Lung (tissue), 12 donors: Measurements from ENCODE around the gene MSTO1. TPM values are rescaled to one million over a fixed set of nuclear protein-coding genes. Genes with fewer than 3 reads are reported as not detected.

Experiments used
- ATAC-seq: fragments of 200-7000 bp; cut with Tn5 transposase; one replicate; pipeline ENCODE4 v1.9.1; 2020; ENCODE audit warnings: moderate number of reproducible peaks; ENCODE audit not compliant: insufficient read depth, low FRiP score
- DNase-seq, 3 donors: peaks; one replicate each; pipeline ENCODE4 v3.0.0-alpha.2; 2013 to 2017
- H3K27ac ChIP-seq, 2 donors: one replicate each; pipeline ENCODE4 v1.5.1; 2013; ENCODE audit warnings: mild to moderate bottlenecking in 2 of 2, moderate library complexity in 2 of 2, control low read depth in 1 of 2, inconsistent platforms in 1 of 2, low read depth in 1 of 2, low read length in 1 of 2
- H3K27me3 ChIP-seq, 3 donors: one replicate each; pipeline ENCODE4 v1.5.1; 2013; ENCODE audit warnings: low read length in 2 of 3; ENCODE audit not compliant: control insufficient read depth in 3 of 3, insufficient read depth in 3 of 3
- H3K36me3 ChIP-seq, 4 donors: one replicate each; pipeline ENCODE4 v1.5.1; 2013; ENCODE audit warnings: low read length in 4 of 4, mild to moderate bottlenecking in 1 of 4, moderate library complexity in 1 of 4; ENCODE audit not compliant: control insufficient read depth in 4 of 4, insufficient read depth in 4 of 4
- H3K4me1 ChIP-seq, 5 donors: one replicate each; pipeline ENCODE4 v1.5.1; 2013; ENCODE audit warnings: low read length in 5 of 5, mild to moderate bottlenecking in 2 of 5, moderate library complexity in 1 of 5; ENCODE audit not compliant: control insufficient read depth in 5 of 5, insufficient read depth in 5 of 5
- H3K4me3 ChIP-seq: one replicate; pipeline ENCODE4 v1.5.1; 2013; ENCODE audit warnings: mild to moderate bottlenecking, control low read depth, moderate library complexity
- H3K9ac ChIP-seq, 2 donors: one replicate each; pipeline ENCODE4 v1.5.1; 2013; ENCODE audit warnings: low read length in 2 of 2, control low read depth in 1 of 2; ENCODE audit not compliant: insufficient read depth in 1 of 2
- H3K9me3 ChIP-seq, 4 donors: one replicate each; pipeline ENCODE4 v1.5.1; 2013; ENCODE audit warnings: low read length in 3 of 4, mild to moderate bottlenecking in 1 of 4, moderate library complexity in 1 of 4; ENCODE audit not compliant: control insufficient read depth in 4 of 4, insufficient read depth in 3 of 4
- WGBS, 2 donors: extraction: QIAGEN DNeasy Blood & Tissue Kit; methylation state at CpG; one replicate each; pipeline ENCODE4 v1.1.7; 2013; 5-methylcytosine and 5-hydroxymethylcytosine counted together
- polyA plus RNA-seq, 2 donors: library from polyadenylated mRNA; stranded (reverse); fragments of 200-250 nt; gene quantifications; one replicate each; pipeline ENCODE4 v1.2.1, GENCODE V29; 2013
- total RNA-seq, 2 donors: library from RNA; depleted of rRNA in 1 of 2; stranded (reverse); fragments of >200 nt in 1 of 2; gene quantifications; one replicate each; pipeline ENCODE4 v1.2.1, GENCODE V29; 2014 to 2021
- TF ChIP-seq, protein P1 (sequence below): IDR thresholded peaks from 2 replicates; pipeline ENCODE4 v1.5.1; 2012; ENCODE audit warnings: mild to moderate bottlenecking; ENCODE audit errors: control extremely low read depth, extremely low read depth
- donor health status: control.
- donor health status: control.
- donor health status: Bipolar disorder and iron deficiency.
- donor health status: healthy.
- donor health status: DM: yes; HTN: yes; CAD: no.

The MSTO1 gene
- total and polyA plus RNA-seq, 4 donors = 22.1 to 51.5 (median 31.2) TPM

DNA sequence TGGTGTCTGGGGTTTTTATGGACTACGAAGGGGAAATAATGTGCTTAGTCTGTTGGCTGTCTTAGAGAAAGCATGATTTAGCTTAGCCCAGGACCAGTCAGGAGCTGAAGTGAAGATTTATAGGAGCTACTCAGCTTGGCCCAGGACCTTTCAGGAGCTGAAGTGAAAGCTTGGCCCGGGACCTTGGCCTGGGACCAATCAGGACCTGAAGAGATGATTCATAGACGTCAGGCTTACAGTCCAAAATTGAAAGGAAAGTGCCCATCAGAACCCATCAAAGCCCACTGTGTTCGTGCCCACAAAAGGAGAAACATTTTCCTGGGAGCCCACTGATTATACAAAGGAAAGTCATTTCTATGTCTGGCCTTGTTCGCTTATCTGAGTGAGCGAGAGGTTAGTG is 35.6 kb downstream of the MSTO1 start:
- 72 to 79% methylated on average over 6 of the region's 6 CpGs for WGBS, 2 donors
- ATAC-seq (no peak), DNase-seq (no peak)
- Histone ChIP-seq H3K4me1 (peaks cover 0 to 19% (median 6%) of the 10 kb centered on the region in 5 donors), H3K9me3 (peaks cover 0 to 6% (median 2%) of the 10 kb centered on the region in 4 donors), H3K27me3 (no peaks in the 10 kb centered on the region), H3K36me3 (no peaks in the 10 kb centered on the region), H3K4me3 (no peak overlapping the region), H3K9ac (no peak overlapping the region), H3K27ac (no peak overlapping the region)
- TF ChIP-seq, protein P1, sequence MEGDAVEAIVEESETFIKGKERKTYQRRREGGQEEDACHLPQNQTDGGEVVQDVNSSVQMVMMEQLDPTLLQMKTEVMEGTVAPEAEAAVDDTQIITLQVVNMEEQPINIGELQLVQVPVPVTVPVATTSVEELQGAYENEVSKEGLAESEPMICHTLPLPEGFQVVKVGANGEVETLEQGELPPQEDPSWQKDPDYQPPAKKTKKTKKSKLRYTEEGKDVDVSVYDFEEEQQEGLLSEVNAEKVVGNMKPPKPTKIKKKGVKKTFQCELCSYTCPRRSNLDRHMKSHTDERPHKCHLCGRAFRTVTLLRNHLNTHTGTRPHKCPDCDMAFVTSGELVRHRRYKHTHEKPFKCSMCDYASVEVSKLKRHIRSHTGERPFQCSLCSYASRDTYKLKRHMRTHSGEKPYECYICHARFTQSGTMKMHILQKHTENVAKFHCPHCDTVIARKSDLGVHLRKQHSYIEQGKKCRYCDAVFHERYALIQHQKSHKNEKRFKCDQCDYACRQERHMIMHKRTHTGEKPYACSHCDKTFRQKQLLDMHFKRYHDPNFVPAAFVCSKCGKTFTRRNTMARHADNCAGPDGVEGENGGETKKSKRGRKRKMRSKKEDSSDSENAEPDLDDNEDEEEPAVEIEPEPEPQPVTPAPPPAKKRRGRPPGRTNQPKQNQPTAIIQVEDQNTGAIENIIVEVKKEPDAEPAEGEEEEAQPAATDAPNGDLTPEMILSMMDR = no peak

DNA sequence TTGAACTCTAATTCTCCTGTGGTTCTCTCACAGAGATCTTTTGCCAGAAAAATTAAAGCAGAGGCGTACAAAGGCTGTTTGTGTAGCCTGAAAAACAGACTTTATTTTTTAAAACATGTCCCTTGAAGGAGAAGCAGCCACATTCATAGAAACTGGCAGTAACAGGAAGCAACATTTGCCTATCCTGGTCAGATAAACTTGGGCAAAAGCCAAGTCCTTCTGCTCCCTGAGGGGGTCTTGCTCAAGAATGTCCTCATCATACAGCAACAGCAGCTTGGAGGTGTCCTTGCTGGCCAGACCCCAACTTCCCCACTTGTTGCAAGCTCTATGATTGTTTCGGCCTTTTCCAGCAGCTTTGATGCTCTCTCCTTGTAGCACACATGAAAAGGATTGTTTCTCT is 36.3 kb downstream of the MSTO1 start:
- ATAC-seq (no peak), DNase-seq (peak; percentile 64 to 72 (median 67))
- Histone ChIP-seq H3K4me3 (no peak overlapping the region), H3K9me3 (peaks cover 0 to 6% (median 2%) of the 10 kb centered on the region in 4 donors), H3K36me3 (no peaks in the 10 kb centered on the region), H3K27ac (no peak overlapping the region), H3K4me1 (peaks cover 0 to 19% (median 8%) of the 10 kb centered on the region in 5 donors), H3K9ac (no peak overlapping the region), H3K27me3 (no peaks in the 10 kb centered on the region)
- TF ChIP-seq, protein P1 = no peak
- 46 to 71% methylated on average over 2 of the region's 2 CpGs for WGBS, 2 donors

DNA sequence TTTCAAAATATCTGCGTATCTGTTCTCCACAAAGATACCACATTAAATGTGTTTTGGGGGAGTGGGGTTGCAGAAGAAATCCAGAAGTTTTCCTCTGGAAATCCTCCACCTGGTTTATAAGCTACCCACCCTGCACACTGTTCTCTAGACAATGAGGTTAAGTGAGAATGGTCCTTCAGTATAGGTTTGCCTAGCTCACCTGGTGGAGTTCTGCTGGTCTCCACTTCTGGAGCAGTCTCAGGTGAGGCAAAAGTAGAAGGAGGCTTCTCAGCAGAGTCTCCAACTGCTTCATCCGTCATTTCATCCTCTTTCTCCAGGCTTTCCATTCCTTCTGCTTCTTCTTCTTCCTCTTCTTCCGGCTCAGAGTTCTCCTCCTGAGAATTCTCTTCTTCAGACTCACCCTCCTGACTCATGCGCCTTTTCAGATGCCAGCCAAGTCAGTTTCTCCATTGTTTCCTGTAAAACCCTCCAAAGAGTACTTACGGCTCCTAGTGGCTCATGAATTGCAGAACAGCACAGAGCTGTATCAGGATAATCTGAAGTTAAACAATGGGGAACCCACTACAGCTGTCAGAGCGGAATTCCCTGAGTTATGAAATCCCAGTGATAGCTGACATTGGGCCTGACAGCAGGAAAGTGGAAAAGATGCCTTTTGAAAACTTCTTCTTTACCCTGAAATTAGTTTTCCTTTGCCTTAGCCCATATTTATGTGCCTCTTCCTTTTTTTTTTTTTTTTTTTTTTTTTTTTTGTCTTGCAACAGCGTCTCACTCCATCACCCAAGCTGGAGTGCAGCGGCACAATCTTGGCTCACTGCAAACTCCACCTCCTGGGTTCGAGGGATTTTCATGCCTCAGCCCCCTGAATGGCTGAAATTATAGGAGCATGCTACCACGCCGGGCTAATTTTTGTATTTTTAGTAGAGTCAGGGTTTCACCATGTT is 38.5 kb downstream of the MSTO1 start:
- Histone ChIP-seq H3K4me1 (peaks cover 0 to 19% (median 8%) of the 10 kb centered on the region in 5 donors), H3K36me3 (no peaks in the 10 kb centered on the region), H3K9ac (no peak overlapping the region), H3K27ac (peak overlapping the region in 1 of 2 donors; percentile 83), H3K4me3 (no peak overlapping the region), H3K9me3 (no peaks in the 10 kb centered on the region), H3K27me3 (no peaks in the 10 kb centered on the region)
- WGBS, 2 donors = 33 to 34% methylated on average over 11 of the region's 11 CpGs
- DNase-seq = peak; percentile 44 to 87 (median 86)
- TF ChIP-seq, protein P1 = peak; percentile 12
- peak; percentile 87 for ATAC-seq
